GM12865 (cell line): Measurements from ENCODE around the gene TMEM169.

Experiments
- DNase-seq: peaks from one replicate; pipeline ENCODE4 v3.0.0; 2010; ENCODE audit warnings: low read depth
- H3K4me3 ChIP-seq: 2 replicates; pipeline ENCODE4 v1.5.1; 2011; ENCODE audit warnings: mild to moderate bottlenecking, low read depth, low read length, control low read depth
- TF ChIP-seq, protein P1 (sequence below): IDR thresholded peaks from 2 replicates; pipeline ENCODE4 v1.5.1; 2011; ENCODE audit warnings: low read length, control low read depth, low read depth, inconsistent platforms; ENCODE audit not compliant: insufficient read depth; ENCODE audit errors: missing control alignments

The TMEM169 gene

DNA sequence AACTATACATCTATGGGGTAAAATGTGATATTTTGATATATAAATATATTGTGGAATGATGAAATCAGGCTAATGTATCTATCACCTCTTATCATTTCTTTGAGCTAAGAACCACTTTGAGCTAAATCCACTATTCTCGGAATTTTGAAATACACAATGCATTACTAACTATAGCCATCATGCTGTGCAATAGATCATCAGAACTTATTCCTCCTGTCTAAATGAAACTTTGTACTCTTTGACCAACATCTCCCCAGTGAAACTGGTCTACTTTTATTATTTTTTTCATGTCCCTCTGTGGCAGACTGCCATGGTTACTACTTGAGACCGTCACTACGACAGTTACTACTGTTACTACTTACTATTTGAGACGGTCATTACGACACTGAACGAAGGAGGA, 11.5 kb upstream of the TMEM169 start:
- TF ChIP-seq, protein P1, sequence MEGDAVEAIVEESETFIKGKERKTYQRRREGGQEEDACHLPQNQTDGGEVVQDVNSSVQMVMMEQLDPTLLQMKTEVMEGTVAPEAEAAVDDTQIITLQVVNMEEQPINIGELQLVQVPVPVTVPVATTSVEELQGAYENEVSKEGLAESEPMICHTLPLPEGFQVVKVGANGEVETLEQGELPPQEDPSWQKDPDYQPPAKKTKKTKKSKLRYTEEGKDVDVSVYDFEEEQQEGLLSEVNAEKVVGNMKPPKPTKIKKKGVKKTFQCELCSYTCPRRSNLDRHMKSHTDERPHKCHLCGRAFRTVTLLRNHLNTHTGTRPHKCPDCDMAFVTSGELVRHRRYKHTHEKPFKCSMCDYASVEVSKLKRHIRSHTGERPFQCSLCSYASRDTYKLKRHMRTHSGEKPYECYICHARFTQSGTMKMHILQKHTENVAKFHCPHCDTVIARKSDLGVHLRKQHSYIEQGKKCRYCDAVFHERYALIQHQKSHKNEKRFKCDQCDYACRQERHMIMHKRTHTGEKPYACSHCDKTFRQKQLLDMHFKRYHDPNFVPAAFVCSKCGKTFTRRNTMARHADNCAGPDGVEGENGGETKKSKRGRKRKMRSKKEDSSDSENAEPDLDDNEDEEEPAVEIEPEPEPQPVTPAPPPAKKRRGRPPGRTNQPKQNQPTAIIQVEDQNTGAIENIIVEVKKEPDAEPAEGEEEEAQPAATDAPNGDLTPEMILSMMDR, result no peak
- DNase-seq, result no peak
- no peak overlapping the region for H3K4me3 ChIP-seq

DNA sequence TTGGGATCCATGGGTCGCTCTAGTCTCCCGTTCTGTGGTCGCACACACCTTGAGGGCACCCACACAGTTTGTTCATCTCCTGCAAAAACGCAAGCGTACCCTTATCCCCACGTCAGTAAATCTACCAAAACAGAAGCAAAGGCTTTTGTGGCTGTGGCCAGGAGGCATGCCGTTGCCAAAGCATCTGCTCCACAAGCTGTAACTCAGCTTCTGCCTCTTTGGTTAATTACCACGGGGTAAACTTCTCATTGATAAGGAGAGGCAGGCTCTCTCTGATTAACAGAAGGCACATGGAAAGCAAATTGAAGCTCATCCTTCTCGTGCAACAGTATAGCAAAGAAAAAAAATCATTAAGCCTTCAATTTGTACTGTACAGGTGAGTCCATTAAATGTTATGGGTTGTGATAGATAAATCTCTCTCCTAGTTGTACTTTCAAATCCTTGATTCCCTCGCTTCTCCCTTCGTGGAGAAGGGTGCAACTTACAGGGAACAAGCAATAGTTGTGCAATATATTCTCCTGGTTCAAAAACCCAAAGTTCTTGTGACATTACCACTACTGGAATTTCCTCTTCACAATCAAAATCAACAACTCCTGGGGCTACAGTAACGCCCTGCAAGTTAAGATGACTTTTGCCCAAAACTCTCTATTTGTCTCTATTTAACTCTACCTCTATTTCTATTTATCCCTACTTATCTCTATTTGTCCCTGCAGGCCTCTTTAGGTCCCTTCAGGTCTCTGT, 10.4 kb upstream of the TMEM169 start:
- no peak for DNase-seq
- TF ChIP-seq, protein P1, result no peak
- no peak overlapping the region for H3K4me3 ChIP-seq

DNA sequence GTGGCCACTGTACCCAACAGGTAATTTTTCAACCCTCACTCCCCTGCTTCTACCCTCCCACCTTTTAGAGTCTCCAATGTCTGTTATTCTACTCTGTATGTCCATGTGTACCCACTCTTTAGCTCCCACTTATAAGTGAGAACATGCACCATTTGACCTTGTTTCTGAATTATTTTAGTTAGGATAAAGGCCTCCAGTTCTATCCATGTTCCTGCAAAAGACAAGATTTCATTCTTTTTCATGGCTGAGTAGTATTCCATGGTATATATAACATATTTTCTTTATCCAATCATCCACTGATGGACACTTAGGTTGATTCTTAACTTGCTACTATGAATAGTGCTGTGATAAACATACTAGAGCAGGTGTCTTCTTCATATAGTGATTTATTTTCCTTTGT, 9.2 kb upstream of the TMEM169 start:
- TF ChIP-seq, protein P1, result no peak
- no peak for DNase-seq
- H3K4me3 ChIP-seq, result no peak overlapping the region

DNA sequence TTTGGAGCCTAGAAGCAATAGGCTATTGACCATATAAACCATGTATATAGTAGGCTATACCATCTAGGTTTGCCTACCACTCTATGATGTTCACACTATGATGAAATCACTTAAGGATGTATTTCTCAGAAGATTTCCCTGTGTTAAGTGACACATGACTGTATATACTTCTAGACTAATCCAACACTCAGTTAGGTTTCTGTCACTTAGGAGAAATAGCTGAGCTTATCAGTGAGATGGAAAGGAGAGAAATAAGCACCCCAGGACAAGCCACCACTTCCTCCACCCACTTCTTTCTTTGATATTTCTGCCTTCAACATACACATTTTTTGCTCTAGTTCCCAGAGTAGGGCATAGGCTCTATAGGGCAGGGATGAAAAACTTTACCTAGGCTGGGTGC, 7.9 kb upstream of the TMEM169 start:
- no peak for DNase-seq
- no peak overlapping the region for H3K4me3 ChIP-seq
- TF ChIP-seq, protein P1, result no peak

DNA sequence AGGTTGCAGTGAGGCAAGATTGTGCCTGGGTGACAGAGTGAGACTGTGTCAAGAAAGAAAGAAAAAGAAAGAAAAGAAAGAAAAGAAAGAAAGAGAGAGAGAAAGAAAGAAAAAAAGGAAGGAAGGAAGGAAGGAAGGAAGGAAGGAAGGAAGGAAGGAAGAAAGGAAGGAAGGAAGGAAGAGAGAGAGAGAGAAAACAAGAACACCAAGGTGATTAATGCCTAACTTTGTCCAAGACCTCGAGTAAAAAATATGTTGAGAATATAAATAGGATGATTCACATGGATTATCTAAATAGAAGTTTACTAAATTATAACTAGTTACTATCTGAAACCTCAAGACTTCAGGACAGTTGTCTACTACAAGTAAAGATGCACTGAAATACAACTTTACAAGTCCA, 7.3 kb upstream of the TMEM169 start:
- H3K4me3 ChIP-seq, result no peak overlapping the region
- TF ChIP-seq, protein P1, result no peak
- DNase-seq, result no peak

DNA sequence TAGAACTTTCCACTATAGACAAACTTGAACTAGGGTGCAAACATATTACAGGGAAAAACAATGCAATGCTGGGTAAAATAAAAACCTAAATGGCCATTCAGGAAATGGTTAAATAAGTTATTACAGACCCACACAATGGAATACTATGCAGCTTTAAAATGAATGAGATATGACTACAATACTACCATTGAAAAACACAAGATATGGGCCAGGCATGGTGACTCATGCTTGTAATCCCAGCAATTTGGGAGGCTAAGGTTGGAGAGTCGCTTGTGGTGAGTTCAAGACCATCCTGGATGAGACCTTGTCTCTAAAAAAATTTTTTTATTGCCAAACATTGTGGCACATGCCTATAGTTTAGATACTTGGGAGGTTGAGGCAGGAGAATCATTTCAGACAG, 6.9 kb upstream of the TMEM169 start:
- TF ChIP-seq, protein P1, result no peak
- DNase-seq, result no peak
- no peak overlapping the region for H3K4me3 ChIP-seq

DNA sequence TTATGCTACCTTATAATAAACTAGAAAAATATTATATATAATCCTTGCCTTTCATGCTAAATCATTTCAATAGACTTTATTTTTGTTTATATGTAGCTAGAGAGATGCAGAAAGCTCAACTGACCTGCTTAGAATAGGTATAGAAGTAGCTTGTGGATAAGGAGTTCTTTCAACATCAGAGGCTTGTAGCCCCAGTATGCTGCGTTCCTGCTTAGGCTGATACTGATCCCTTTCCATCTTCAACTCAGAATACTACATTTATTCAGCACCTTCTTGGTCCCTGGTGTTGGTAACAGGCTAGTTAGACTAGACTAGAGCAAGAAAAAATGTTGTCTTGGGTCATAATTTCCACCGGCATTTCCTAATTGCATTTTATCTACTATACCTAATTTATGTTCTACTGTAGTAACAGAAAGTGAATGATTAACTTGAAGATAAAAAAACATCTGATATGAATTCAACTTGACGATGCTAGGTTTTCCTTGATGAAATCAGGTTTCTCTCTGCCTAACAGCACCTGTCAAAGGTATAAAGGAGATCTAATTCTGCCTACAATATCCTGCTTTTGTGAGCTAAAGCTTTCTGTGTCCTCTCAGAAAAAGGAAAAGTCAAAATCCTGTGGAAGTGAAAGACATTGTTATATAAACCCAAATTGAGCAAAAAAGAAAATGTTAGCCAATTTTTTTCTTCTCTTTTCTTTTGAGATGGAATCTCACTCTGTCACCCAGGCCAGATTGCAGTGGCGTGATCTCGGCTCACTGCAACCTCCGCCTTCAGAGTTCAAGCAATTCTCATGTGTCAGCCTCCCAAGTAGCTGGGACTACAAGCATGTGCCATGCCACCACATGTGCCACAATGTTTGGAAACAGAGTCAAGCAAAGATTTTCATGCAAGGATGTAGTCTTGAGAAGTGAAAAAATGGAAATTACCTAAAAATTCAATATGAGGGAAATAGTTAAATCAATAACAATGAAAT, 5.9 kb upstream of the TMEM169 start:
- DNase-seq, result no peak
- TF ChIP-seq, protein P1, result no peak
- H3K4me3 ChIP-seq, result no peak overlapping the region
